Measurements from ENCODE around the gene CAMK1D. TPM values are rescaled to one million over a fixed set of nuclear protein-coding genes. Genes with fewer than 3 reads are reported as not detected.

The CAMK1D gene
- polyA plus RNA-seq, 2 of the 4 experiments (the other 2 are of a cell fraction), result 6.6 to 12.5 TPM

- ChIA-PET CTCF (no interaction called here), POLR2A (interaction anchor here (0.7 kb wide), 1 partner anchor 378 kb away, joined by 3 read pairs; no protein-coding TSS in a partner anchor)
- Histone ChIP-seq H3K4me2 (peak overlapping the region; percentile 56), H3K9me3 (no peaks in the 10 kb centered on the region), H3K4me1 (peaks cover 33% of the 10 kb centered on the region), H3K27ac (peak overlapping the region; percentile 50 to 94; a peak in 5 of 6 replicates), H3K4me3 (no peak overlapping the region)
- DNase-seq (ENCODE audit: low read depth in 1 of 2, low spot score in 1 of 2) (peak in 1 of 2 experiments; percentile 42), FAIRE-seq (peak; percentile 18), ATAC-seq (no peak; a peak in 1 of 6 replicates)
- TF ChIP-seq CEBPB (IDR thresholded peaks at IDR 0.05), result peak in 1 of 2 experiments; percentile 32; a peak in 1 of 4 replicates
- no peak for TF ChIP-seq ZSCAN20 (CRISPR knock-in tag; IDR thresholded peaks at IDR 0.05)
- WGBS (ENCODE audit: missing lambda C conversion rate), result 41% methylated on average over 7 of the region's 7 CpGs
Observed at GRCh38 chr10:12699258-12699700, 349.9 kb downstream of the CAMK1D start.

GRCh38 chr10:12699781-12700556, 350.6 kb downstream of the CAMK1D start:
- POLR2A ChIA-PET, result no interaction called here

GRCh38 chr10:12700557-12700874, 351.2 kb downstream of the CAMK1D start:
- FAIRE-seq, result no peak

More at GRCh38 chr10:12699781-12700556, 350.6 kb downstream of the CAMK1D start:
- TF ChIP-seq NPAS2 (CRISPR knock-in tag; IDR thresholded peaks at IDR 0.05; ENCODE audit: borderline replicate concordance) (no peak), ZFP36 (IDR thresholded peaks at IDR 0.05; ENCODE audit: borderline replicate concordance, partially characterized antibody) (no peak), ESRRA (IDR thresholded peaks at IDR 0.05; ENCODE audit: borderline replicate concordance, low read length) (no peak), CEBPB (IDR thresholded peaks at IDR 0.05) (no peak; a peak in 1 of 4 replicates)
- no peak for DNase-seq (ENCODE audit: low read depth in 1 of 2, low spot score in 1 of 2)
- Histone ChIP-seq H3K4me3 (no peak overlapping the region), H3K4me2 (peak overlapping the region; percentile 56), H3K27ac (peak overlapping the region; percentile 50 to 94; a peak in 5 of 6 replicates), H3K4me1 (peaks cover 40% of the 10 kb centered on the region), H3K9me3 (no peaks in the 10 kb centered on the region)
- FAIRE-seq, result no peak
- CTCF ChIA-PET, result interaction anchor here (0.8 to 3.5 kb wide), 4 partner anchors 11 to 436 kb away, joined by 3 to 16 read pairs (median 3); no protein-coding TSS in a partner anchor
- 81% methylated on average over 9 of the region's 9 CpGs for WGBS (ENCODE audit: missing lambda C conversion rate)
- no peak for ATAC-seq

More at GRCh38 chr10:12700557-12700874, 351.2 kb downstream of the CAMK1D start:
- ChIA-PET POLR2A (no interaction called here), CTCF (interaction anchor here (0.8 to 3.5 kb wide), 4 partner anchors 11 to 436 kb away, joined by 3 to 16 read pairs (median 3); no protein-coding TSS in a partner anchor)
- no peak for TF ChIP-seq BHLHE40 (IDR thresholded peaks at IDR 0.05; ENCODE audit: low read depth, low read length)
- TF ChIP-seq HOXB5 (CRISPR knock-in tag; IDR thresholded peaks at IDR 0.05), result no peak
- no peak for TF ChIP-seq CBX2 (IDR thresholded peaks at IDR 0.05; ENCODE audit: borderline replicate concordance, low read depth)
- no peak for TF ChIP-seq RAD21 (conservative IDR thresholded peaks at IDR 0.05 in 1 of 2, IDR thresholded peaks at IDR 0.05 in 1 of 2)
- TF ChIP-seq CBX8 (IDR thresholded peaks at IDR 0.05), result no peak
- TF ChIP-seq HDAC2 (IDR thresholded peaks at IDR 0.05), result no peak
- TF ChIP-seq CHD2 (IDR thresholded peaks at IDR 0.05; ENCODE audit: low read length, partially characterized antibody), result no peak
- no peak for TF ChIP-seq KDM1A (IDR thresholded peaks at IDR 0.05; ENCODE audit: low read depth)
- TF ChIP-seq ESRRA (IDR thresholded peaks at IDR 0.05; ENCODE audit: borderline replicate concordance, low read length), result no peak
- TF ChIP-seq CTCF (IDR thresholded peaks at IDR 0.05), result no peak
- TF ChIP-seq GATA3 (IDR thresholded peaks at IDR 0.05; ENCODE audit: borderline replicate concordance), result no peak
- TF ChIP-seq FOSB (CRISPR knock-in tag; IDR thresholded peaks at IDR 0.05), result no peak
- no peak for TF ChIP-seq ELK1 (IDR thresholded peaks at IDR 0.05; ENCODE audit: low read depth, low read length)
- TF ChIP-seq HEYL (CRISPR knock-in tag; IDR thresholded peaks at IDR 0.05), result no peak
- no peak for TF ChIP-seq NFE2L2 (conservative IDR thresholded peaks at IDR 0.05; ENCODE audit: low read length)
- ATAC-seq, result no peak
- Histone ChIP-seq H3K9me3 (no peaks in the 10 kb centered on the region), H3K4me1 (peaks cover 45% of the 10 kb centered on the region), H3K27ac (peak overlapping the region; percentile 50 to 94; a peak in 4 of 6 replicates), H3K4me2 (no peak overlapping the region; the same call in 2 of the 3 replicates), H3K4me3 (no peak overlapping the region)
- no peak for DNase-seq (ENCODE audit: low read depth in 1 of 2, low spot score in 1 of 2)
- 87% methylated on average over 3 of the region's 3 CpGs for WGBS (ENCODE audit: missing lambda C conversion rate)
